Gastrocnemius medialis (tissue), 4 donors: ENCODE results near the gene TMEM165. TPM values are rescaled to one million over a fixed set of nuclear protein-coding genes. Genes with fewer than 3 reads are reported as not detected.

Experiments used
- ATAC-seq, 2 donors: fragments of 150-250 bp; one replicate each; pipeline ENCODE4 v1.9.1; 2016
- DNase-seq, 2 donors: peaks; one replicate each; pipeline ENCODE4 v3.0.0-alpha.2; 2019
- H3K27ac ChIP-seq, 4 donors: fragments of 200-600 bp; sonication (generic); 1 replicate in 1 of 4; 2 replicates in 3 of 4; pipeline ENCODE4 v1.5.1; 2016 to 2018; ENCODE audit warnings: mild to moderate bottlenecking in 2 of 4, moderate library complexity in 1 of 4
- H3K27me3 ChIP-seq, 3 donors: fragments of 200-600 bp; sonication (generic) in 2 of 3; 1 replicate in 1 of 3; 2 replicates in 2 of 3; pipeline versions ENCODE4 v1.5.1 to v1.6.0; 2016 to 2019; ENCODE audit warnings: mild to moderate bottlenecking in 1 of 3, moderate library complexity in 1 of 3
- H3K36me3 ChIP-seq, 2 donors: fragments of 200-600 bp; sonication (generic) in 1 of 2; one replicate each; pipeline ENCODE4 v1.5.1; 2017 to 2018
- H3K4me1 ChIP-seq, 2 donors: fragments of 200-600 bp; sonication (generic) in 1 of 2; one replicate each; pipeline ENCODE4 v1.5.1; 2016 to 2017; ENCODE audit warnings: mild to moderate bottlenecking in 2 of 2
- H3K4me3 ChIP-seq, 4 donors: fragments of 200-600 bp; sonication (generic) in 3 of 4; 1 replicate in 1 of 4; 2 replicates in 3 of 4; pipeline ENCODE4 v1.5.1; 2016 to 2019; ENCODE audit warnings: mild to moderate bottlenecking in 2 of 4
- H3K9me3 ChIP-seq, 3 donors: fragments of 200-600 bp; sonication (generic) in 2 of 3; 1 replicate in 1 of 3; 2 replicates in 2 of 3; pipeline ENCODE4 v1.5.1; 2016 to 2019
- CTCF ChIP-seq, 5 experiments: fragments of 450-650 bp in 3 of 5; fragments of 200-600 bp in 2 of 5; sonication (generic) in 2 of 5; IDR thresholded peaks in 4 of 5; conservative IDR thresholded peaks in 1 of 5; 1 replicate in 4 of 5; 2 replicates in 1 of 5; pipeline ENCODE4 v1.5.1; 2016 to 2019; ENCODE audit warnings: antibody characterized with exemption in 5 of 5, mild to moderate bottlenecking in 3 of 5, moderate library complexity in 3 of 5
- POLR2A ChIP-seq, 2 donors: fragments of 450-650 bp; IDR thresholded peaks; one replicate each; pipeline ENCODE4 v1.6.1; 2017; ENCODE audit warnings: antibody characterized with exemption in 2 of 2, mild to moderate bottlenecking in 2 of 2, moderate library complexity in 2 of 2
- in situ Hi-C, 4 donors: fragments of 200-750 bp; cut with MboI; loops; one replicate each; pipeline versions ENCODE4 v1.15.0 to v1.8.0; 2017; ENCODE audit warnings: low sequenced_read_pairs in 4 of 4
- intact Hi-C: fragments of 100-400 bp; cut with DNase I; formaldehyde crosslinking; loops from one replicate; pipeline ENCODE4 v1.15.1; 2023; ENCODE audit warnings: low total_unique reads
- total RNA-seq, 4 donors: library from RNA; depleted of rRNA; stranded (reverse); fragments of >200 nt; gene quantifications; one replicate each; pipeline versions ENCODE4 v1.1.0 to v1.2.3, GENCODE V29; 2016

The TMEM165 gene
- total RNA-seq, 4 donors from 2014 or later, result 23.5 to 80.3 (median 48.9) TPM

- intact Hi-C loops, result loop anchor here (5.0 kb wide), 2 partner anchors 455 to 470 kb away; partner anchors contain the start of gene EXOC1
- H3K4me1 ChIP-seq, result peaks cover 32 to 39% of the 10 kb centered on the region in 2 donors
Measured at GRCh38 chr4:55397126-55397436, 1.3 kb downstream of the TMEM165 start.

GRCh38 chr4:55397520-55398321 is 2.0 kb downstream of the TMEM165 start:
- no peaks in the 10 kb centered on the region for H3K36me3 ChIP-seq
- no peaks in the 10 kb centered on the region for H3K27me3 ChIP-seq
- no peak for TF ChIP-seq CTCF (IDR thresholded peaks at IDR 0.05 in 4 of 5, conservative IDR thresholded peaks at IDR 0.05 in 1 of 5)
- peak in 1 of 2 donors; percentile 22 for TF ChIP-seq POLR2A (IDR thresholded peaks at IDR 0.05)
- no peaks in the 10 kb centered on the region for H3K9me3 ChIP-seq
- intact Hi-C loops (loop anchor here (5.0 kb wide), 2 partner anchors 455 to 470 kb away; partner anchors contain the start of gene EXOC1), in situ Hi-C loops (loop anchor here in 1 of 4 donors (10.0 kb wide), 2 partner anchors 53 to 147 kb away; partner anchors contain the start of genes CLOCK and SRD5A3)
- ATAC-seq (peak; percentile 28 to 32), DNase-seq (no peak)
- H3K4me3 ChIP-seq, result peak overlapping the region; percentile 72 to 95 (median 77)
- H3K4me1 ChIP-seq, result peaks cover 32 to 39% of the 10 kb centered on the region in 2 donors
- H3K27ac ChIP-seq, result peak overlapping the region; percentile 83 to 96 (median 91)

More at GRCh38 chr4:55397126-55397436, 1.3 kb downstream of the TMEM165 start:
- in situ Hi-C loops, result loop anchor here in 1 of 4 donors (10.0 kb wide), 2 partner anchors 52 to 148 kb away; partner anchors contain the start of genes CLOCK and SRD5A3
- H3K27ac ChIP-seq, result peak overlapping the region; percentile 83 to 96 (median 91)
- no peak for DNase-seq
- H3K27me3 ChIP-seq, result no peaks in the 10 kb centered on the region
- H3K36me3 ChIP-seq, result no peaks in the 10 kb centered on the region
- TF ChIP-seq CTCF (IDR thresholded peaks at IDR 0.05 in 4 of 5, conservative IDR thresholded peaks at IDR 0.05 in 1 of 5), result no peak
- ATAC-seq, result no peak
- no peaks in the 10 kb centered on the region for H3K9me3 ChIP-seq
- H3K4me3 ChIP-seq, result peak overlapping the region; percentile 72 to 95 (median 77)

- H3K36me3 ChIP-seq, result no peaks in the 10 kb centered on the region
- H3K9me3 ChIP-seq, result no peaks in the 10 kb centered on the region
- H3K4me3 ChIP-seq, result peak overlapping the region; percentile 72 to 95 (median 77)
- in situ Hi-C loops, result loop anchor here in 1 of 4 donors (10.0 kb wide), 2 partner anchors 54 to 146 kb away; partner anchors contain the start of genes CLOCK and SRD5A3
- H3K4me1 ChIP-seq, result peaks cover 32 to 39% of the 10 kb centered on the region in 2 donors
- ATAC-seq (no peak), DNase-seq (no peak)
- TF ChIP-seq CTCF (IDR thresholded peaks at IDR 0.05 in 4 of 5, conservative IDR thresholded peaks at IDR 0.05 in 1 of 5), result no peak
- TF ChIP-seq POLR2A (IDR thresholded peaks at IDR 0.05), result no peak
- H3K27ac ChIP-seq, result peak overlapping the region; percentile 83 to 96 (median 91)
- H3K27me3 ChIP-seq, result no peaks in the 10 kb centered on the region
- intact Hi-C loops, result loop anchor here (5.0 kb wide), 2 partner anchors 454 to 469 kb away; partner anchors contain the start of gene EXOC1
Measured at GRCh38 chr4:55398461-55398860, 2.7 kb downstream of the TMEM165 start.

- in situ Hi-C loops, result loop anchor here in 1 of 4 donors (10.0 kb wide), 2 partner anchors 54 to 146 kb away; partner anchors contain the start of genes CLOCK and SRD5A3
- H3K4me3 ChIP-seq, result peak overlapping the region in 2 of 4 donors; percentile 5 to 95
- H3K4me1 ChIP-seq, result peaks cover 32 to 39% of the 10 kb centered on the region in 2 donors
Measured at GRCh38 chr4:55398966-55399365, 3.2 kb downstream of the TMEM165 start.

More at GRCh38 chr4:55398966-55399365, 3.2 kb downstream of the TMEM165 start:
- ATAC-seq, result no peak
- TF ChIP-seq CTCF (IDR thresholded peaks at IDR 0.05 in 4 of 5, conservative IDR thresholded peaks at IDR 0.05 in 1 of 5) (no peak), POLR2A (IDR thresholded peaks at IDR 0.05) (no peak)
- intact Hi-C loops, result loop anchor here (5.0 kb wide), 2 partner anchors 453 to 468 kb away; partner anchors contain the start of gene EXOC1
- H3K27me3 ChIP-seq, result no peaks in the 10 kb centered on the region
- no peak for DNase-seq
- peak overlapping the region in 3 of 4 donors; percentile 83 to 96 (median 88) for H3K27ac ChIP-seq
- H3K9me3 ChIP-seq, result no peaks in the 10 kb centered on the region
- H3K36me3 ChIP-seq, result no peaks in the 10 kb centered on the region
